COLO829 (cell line): ENCODE results near the gene FANK1.

Experiments
- DNase-seq: peaks from one replicate; pipeline ENCODE4 v3.0.0; 2012; ENCODE audit warnings: low spot score

Gene FANK1, protein sequence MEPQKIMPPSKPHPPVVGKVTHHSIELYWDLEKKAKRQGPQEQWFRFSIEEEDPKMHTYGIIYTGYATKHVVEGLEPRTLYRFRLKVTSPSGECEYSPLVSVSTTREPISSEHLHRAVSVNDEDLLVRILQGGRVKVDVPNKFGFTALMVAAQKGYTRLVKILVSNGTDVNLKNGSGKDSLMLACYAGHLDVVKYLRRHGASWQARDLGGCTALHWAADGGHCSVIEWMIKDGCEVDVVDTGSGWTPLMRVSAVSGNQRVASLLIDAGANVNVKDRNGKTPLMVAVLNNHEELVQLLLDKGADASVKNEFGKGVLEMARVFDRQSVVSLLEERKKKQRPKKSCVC

DNA sequence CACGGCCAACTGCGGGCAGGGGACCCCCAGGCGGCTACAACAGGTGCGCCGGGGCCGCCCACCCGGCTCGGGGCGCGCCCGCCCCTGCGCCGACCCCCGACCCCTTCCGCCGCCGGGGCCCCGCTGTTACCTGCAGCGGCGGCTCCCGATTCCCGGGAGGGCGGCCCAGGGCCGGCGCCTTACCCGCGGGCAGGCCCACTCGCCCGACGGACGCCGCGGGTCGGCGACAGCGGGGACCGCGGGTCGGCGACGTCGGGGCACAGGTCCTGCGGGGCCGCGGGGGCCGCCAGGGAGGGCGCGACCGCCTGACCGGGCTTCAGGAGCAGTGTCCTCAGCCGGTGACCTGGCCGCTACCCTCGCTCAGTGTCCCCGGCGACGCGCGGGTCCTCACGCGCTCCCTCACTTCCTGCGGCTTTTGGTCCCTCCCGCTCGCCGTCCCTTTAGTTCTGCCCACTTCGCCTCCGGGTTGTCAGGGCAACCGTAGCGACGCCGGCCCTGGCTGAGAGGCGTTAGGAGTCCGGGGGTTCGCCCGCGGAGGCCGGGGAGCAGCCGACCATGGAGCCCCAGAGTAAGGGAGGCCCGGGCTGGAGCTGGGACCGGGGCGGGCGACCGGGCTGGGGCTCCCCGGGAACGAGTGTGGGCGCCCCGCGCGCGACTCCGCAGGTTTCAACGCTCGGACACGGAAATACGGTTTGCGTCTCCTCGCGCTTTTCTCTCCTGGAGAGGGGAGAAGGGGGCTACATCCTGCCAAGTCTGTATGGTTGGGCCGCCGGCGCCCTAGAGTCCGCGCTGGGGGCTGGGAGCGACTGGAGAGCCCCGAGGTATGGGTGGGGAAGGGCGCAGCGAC is at the start of gene FANK1:
Gene FANK1, plus strand, starts transcription at position 477 of the 847 bp plus-strand sequence. Its CDS starts 79 bp downstream, at position 556.
- DNase-seq, result peak; percentile 61

DNA sequence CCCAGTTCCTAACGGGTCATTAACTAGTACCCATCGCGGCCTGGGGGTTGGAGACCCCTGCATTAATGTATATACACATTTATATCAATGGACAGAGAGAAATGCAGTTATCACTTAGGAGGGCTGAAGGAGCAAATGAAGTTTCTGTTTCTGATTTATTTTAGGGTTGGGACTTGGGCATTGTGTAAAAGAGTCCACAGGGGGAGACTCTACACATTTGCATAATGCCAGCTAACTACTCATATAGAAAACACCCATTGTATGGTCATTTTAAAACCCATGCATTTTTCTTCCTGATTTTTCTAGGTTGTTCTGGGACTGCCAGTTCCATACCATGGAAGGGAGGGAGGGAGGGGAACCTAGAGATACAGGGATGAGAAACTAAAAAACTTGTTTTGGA is 49.5 kb upstream of the FANK1 start:
- no peak for DNase-seq

DNA sequence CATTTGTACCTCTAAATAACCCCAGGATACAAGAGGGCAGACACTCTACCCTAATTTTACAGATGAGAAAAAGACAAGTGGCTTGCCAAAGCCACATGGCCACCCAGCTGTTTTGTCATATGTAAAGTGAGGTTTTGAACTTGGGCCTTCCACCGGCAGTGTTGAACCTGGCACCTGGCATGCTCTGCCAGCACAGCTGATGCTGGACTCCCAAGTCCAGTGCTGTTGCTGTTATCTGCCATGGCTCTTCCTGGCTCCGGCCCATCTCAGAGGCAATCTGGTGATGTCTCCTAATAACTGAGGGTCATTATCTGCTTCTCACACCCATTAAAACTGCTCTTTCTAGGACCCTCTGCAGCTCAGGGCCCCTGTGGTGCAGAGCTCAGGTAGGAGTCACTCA is 48.0 kb upstream of the FANK1 start:
- no peak for DNase-seq

DNA sequence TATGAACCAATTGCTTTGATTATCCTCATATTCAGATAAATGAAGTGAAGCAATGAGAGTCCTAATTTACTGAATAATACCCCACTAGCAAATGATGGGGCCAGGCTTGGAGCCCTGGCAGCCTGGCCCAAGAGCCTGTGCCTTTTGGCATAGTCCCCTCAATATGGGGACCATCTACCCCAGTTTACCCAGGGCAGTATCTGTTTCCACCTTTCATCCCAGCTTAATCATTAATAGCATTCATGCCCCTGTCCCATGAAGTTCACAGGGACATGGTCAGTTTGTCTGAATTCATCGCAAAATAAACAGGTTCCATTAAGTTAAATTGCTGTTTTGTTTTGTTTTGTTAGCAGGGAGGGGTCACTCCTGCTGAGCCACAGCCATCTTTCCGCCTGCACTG is 47.5 kb upstream of the FANK1 start:
- DNase-seq, result no peak

DNA sequence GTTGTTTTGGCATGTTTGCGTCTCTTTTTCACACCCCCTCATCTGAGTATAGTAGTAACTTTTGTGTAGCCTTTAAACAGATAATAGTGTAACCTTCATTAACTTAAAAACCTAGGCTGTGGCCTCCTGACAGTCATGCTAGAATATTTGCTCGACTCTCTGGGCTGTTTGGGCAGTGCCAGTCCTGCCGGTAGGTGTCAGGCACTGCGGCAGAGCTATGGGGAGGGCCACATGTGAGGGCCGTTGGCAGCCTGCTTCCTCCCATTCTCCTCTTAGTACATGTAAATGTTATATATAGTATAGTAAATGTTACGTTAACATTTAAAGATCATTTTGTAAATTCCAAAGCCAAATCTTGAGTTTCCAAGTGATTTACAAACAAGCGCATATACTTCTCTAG is 46.9 kb upstream of the FANK1 start:
- DNase-seq, result no peak

DNA sequence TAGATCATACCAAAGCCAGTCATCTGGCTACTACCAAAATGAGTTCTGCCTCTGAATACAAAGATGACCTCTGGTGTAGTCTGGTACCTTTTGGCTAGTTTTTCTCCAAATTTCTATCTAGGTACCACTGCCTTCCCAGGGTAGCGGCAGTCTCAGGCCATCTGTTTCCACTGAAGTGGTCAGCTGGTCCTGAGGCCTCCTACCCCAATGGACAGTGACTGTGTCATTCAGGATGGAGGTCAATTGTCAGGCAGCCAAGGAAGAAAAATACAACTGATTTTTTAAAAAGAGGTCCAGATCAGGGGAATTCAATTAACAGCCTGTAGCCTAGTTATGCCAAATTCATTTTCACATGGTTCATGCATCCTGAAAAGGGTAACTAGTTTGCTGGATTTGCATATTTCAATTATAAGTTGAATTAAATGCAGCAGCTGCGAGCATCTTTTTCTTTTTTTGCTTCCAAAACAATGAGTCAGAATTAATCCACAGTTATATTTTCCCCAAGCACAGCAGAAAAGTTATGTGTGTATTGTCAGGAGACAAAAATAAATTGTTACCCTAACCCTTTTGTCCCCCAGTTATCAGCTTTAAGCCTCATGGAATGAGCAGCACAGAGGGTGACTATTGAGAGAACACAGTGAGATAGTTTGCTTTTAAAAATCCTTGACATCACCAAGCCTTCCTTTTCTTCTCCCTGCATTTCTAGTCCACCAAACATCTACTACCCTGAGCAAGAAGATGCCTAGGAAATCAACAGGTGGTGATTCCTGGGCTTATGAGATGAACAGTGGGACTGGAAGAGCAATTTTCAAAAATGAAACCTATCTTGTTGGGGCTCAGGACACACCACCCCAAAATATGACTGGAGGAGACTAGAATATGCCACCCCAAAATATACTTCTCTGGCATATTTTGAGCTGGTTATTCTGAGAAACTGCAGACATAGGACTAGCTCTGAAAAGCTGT is 45.3 kb upstream of the FANK1 start:
- DNase-seq, result no peak

DNA sequence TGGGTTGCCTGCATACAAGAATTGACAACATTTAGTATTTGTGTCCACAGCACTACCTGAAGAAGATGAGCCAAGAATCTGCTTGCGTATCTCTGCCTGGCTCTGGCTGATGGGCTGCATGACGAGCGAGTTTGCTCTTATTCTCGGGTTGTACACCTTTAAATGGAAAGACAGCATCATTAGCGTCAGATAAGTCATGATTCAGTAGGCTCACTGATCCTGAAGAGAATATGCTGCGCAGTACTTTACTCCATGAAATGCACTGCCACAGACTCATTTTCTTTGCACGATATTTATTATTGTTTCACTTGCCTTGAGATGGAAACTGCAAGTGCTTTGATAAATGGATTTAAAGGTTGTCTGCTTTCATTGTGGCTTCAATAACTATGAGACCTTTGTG is 43.9 kb upstream of the FANK1 start:
- DNase-seq, result no peak

DNA sequence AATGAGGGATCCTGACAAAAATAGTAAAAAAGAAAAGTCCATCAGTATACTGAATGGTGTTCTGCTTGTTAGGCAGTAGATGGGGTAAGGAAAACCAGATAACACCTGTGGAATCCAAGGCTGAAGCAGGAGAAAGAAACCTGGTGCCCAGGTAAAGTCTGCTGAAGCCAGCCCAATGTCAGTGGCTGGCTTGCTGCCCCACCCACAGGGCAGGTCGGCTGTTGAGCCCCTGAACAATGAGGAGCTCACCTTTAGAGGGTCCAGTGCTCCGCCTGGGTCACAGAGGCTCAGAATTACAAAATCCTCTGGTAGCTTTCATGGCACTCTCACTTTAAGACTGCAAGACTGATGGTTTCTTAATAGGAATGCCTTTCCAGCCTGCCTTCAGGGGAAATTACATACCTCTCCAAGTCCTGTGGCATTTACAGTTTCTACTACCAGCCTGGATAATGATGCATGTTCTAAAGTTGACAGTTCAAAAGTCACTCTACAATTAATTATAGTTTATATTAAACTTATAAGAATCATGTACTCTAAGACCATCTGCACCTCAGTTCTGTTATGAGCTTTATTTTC is 39.1 kb upstream of the FANK1 start:
- DNase-seq, result no peak

DNA sequence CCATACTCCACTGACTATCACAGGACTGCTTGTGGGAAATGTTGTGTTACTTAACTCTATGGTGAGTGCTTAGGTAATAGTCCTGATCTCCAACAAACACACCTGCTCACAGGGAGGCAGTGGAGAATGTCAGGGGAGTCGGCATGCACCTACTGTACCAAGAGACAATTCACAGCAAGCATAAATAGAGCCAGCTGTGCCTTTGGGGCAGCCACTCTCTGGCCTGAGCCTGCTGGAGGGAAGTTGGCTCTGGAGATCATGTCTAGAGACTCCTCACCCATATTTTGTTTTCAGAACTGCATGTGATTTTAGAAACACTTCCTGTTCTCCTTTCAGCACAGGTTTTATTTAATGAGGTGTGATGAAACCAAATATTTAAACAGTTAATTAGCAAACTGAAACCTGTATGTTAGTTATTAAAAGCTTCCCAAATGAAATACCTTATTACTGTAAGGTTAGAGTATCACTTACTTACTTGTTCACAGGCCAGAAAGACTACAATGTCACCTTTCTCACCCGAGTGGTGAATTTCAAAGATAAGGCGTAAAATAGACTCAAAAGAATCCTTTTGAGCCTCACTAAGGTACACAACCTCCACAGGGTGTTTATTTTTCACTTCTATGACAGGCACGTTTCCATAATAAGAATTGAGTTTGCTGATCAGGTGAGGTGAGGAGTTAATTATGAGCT is 37.1 kb upstream of the FANK1 start:
- DNase-seq, result no peak

DNA sequence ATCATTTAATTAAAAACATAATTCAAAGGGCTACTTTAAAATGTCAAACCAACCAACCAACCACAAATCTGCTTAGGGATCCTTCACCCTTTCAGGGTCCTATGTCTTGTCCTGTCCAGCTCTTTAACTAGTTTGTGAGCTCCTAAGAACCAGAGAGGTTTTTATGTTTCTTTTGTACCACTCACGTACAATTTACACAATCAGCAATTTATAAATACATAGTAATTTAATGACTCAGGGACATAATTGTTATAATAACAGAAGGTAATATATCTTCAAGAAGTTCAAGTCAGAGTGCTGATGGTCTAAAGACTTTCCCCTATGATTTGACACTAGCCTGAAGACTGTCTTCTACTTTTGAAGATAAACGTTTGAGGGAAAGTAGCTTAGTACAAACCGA is 31.2 kb upstream of the FANK1 start:
- DNase-seq, result no peak

DNA sequence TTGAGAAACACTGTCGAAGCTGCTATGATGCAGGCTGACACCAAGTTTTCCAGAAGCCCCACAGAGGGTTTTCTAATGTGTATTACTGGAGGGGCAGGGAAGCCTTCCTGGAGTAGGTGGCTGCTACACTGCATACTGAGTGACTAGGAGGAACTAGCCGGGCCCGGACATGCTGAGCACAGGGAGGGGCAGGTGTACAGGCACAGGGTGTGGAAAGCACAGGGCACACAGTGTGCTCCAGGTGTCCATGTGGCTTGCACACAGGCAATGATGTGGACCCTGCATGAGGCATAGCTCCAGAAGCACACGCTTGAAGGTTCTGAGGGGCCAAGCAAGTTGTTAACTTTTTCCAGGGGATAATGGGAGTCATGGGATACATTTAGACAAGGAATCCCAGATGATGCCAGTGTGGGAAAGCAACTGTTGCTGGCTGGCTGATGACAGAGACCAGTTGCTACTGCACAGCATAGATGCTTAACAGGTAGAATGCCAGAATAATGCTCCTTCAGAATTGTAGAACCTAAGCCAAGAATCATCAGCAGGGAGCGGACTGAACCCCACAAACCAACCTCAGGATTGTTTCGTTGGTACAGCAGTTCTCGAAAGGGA is 29.8 kb upstream of the FANK1 start:
- no peak for DNase-seq

DNA sequence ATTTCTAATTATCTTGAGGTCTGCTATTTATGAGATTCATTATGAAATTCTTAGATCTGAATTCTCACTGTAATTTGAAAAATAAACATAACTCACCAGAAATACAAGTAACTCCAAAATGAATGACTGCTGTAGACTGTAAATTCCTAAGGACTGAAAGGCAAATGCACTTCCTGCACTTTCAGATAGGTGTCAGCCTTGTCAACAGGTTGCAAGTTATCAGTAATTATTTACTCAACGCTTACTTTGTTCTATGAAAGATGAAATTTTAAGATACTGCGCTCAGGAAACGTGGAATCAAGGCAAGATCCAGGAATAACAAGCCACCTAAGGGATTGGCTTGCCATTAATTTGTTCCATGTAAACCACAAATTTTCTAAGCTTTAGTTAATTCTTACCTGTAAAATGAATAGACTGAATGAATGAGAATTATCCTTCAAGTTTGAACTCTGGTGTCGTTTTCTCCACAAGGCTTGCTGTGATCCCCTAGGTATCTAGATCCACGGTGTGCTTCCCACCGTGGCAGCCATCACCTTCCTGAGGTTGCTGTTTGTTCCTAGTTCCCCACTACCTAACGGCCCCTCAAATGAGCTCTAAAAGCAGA is 27.9 kb upstream of the FANK1 start:
- DNase-seq, result peak; percentile 12

DNA sequence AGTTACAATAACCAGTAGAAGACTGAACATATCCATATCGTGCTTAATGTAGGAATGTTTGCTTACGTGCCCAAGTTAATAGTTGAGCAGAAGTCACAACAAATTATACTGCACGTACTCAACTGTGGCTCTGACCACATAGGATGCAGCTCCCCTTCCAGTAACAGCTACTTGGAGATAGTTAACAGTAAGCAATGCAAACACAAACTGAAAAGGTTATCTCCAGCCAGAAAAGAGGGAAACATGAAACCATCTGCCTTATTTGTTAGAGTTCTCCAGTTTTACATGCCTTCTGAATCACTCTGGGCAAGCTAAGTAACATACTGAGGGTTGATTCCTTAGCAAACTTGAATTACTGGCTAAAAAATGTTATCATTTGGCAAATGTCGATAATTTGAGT is 25.0 kb upstream of the FANK1 start:
- no peak for DNase-seq

DNA sequence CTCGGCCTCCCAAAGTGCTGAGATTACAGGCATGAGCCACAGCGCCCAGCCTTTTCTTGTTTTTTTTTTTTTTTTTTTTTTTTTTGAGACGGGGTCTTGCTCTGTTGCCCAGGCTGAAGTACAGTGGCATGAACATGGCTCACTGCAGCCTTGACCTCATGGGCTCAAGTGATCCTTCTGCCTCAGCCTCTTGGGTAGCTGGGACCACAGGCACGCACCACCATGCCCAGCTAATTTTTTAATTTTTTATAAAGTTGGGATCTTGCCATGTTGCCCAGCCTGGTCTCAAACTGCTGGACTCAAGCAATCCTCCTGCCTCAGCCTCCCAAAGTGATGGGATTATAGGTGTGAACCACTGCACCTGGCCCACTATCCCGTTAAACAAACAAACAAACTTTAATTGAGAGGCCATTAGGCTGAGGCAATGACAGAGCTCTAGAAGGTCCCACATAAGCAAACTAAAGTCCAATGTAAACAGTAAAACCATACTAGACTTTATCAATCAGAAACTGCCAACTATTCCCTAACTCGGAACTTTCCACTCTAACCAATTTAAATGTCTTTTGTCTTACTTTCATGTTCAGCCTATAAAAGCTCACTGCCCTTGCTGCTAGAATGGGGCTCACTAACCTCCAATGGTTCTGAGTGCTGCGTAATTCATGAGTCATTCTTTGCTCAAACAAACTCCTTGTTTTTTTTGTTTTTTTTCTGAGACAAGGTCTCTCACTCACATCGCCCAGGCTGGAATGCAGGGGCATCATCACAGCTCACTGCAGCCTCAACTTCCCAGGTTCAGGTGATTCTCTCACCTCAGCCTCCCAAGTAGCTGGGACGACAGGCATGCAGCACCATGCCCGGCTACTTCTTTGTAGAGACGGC is 17.2 kb upstream of the FANK1 start:
- peak; percentile 56 for DNase-seq

DNA sequence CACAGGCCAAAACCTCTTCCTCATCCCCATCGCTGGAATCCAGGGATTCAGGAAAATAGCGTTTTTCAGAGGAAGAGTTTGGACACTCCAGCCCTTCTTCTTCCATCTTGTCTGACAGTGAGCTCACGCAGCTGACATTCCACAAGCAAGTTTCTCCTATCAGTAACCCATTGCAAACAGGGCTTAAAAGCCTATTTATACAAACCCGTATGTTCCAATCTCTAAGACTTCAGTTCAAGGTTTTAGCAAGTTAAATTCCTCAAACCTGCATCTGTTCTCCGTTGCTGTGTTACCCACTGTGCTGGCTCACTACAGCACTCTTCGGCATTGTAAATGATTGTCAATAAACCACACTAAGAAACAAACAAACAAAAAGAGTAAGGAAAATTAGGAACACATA is 15.6 kb upstream of the FANK1 start:
- DNase-seq, result no peak

DNA sequence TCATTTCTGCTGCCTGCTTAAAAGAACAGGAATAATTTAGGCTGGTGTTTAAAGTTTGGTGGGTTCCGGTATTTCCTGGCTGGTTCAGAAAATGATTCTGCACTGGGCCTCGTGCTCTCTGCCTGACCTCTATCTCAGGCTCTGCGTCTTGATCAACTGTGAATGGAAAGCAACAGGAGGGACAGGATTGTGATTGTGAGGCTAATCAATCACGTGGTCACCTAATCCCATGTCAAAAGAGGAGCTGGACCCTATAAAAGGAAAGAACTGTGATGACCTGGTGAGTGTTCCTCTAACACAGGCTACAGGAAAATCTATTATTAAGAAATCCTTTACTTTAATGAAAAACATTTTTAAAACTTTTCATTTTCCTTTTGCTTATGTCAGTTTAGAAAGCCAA is 15.2 kb upstream of the FANK1 start, which contains the start of gene DHX32:
Gene DHX32, minus strand, starts transcription at position 101 of the 400 bp plus-strand sequence. CDS start 468 bp downstream, outside the sequence.
- no peak for DNase-seq

DNA sequence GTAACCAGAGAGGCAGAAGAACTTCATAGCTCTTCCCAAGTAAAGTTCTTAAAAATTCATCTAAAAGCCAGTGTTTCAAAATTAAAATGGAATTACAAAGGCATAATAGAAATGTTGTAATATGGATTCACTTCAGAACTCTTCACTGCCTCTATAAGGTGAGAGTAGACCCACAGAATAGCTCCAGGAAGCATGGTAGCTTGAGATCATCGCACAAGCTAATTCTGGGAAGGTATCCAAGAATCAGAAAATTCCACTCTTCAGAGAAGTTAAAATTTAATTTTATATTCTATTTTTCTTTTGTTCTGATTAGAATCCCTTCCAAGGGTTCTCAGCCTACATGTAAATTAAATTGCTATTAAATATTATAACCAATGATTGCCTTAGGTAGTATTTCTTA is 13.8 kb upstream of the FANK1 start:
- no peak for DNase-seq

DNA sequence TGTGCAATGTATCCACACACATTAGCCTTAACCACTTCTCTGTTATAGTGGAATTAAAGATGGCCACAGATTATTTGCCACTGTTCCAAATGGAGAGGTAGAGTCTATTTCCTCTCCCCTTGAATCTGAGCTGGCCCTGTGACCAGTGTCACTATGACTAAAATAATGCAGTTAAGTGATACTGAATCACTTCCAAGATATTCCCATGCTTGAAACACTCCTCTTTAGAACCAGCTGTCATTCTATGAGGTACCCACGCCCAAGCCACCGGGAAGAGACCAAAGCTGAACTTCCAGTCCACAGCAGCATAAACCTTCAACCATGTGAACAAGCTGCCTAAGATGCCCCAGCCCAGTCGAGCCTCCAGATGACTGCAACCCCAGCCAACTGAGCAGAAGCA is 13.2 kb upstream of the FANK1 start:
- DNase-seq, result no peak

DNA sequence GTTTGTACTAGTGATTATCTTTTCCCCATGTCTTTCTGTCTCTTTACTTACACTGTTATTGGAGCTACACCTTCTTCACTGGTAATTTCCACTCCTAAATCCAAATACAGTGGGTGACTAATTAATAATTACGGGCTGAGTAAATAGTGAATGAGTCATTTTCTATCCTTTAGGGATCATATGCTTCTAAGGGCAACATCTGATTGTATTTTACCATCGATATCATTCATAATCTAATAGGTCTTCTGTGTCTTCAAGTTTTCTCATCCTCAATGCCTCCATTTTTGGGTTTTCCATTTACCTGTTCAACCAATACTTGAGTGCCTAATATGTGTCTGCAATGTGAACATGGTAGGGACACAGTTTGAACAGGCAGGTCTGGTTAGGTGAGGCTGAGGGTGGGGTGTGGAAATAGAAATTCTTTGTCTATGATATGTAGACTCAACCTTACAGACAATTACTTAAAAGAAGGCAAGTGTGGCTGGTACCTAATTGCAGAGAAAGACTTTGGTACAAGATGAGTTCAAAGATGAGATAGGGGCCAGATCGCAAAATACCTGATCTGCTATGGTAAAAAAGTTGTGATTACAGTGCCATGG is 9.4 kb upstream of the FANK1 start:
- DNase-seq, result no peak
